RWPE2 (cell line): ENCODE results near the gene CRP.

ENCODE experiments used
- ATAC-seq: fragments of 200-7000 bp; cut with Tn5 transposase; 3 replicates; pipeline ENCODE4 v1.9.1; 2021; ENCODE audit warnings: low read depth
- DNase-seq: peaks from one replicate; pipeline ENCODE4 v3.0.0-alpha.2; 2020; ENCODE audit warnings: low spot score
- H3K27ac ChIP-seq: fragments of 450-650 bp; 2 replicates; pipeline ENCODE4 v1.5.1; 2017; ENCODE audit warnings: mild to moderate bottlenecking; ENCODE audit not compliant: poor library complexity, severe bottlenecking
- H3K27me3 ChIP-seq: fragments of 250-450 bp; sonication (Bioruptor Pico); 2 replicates; pipeline ENCODE4 v1.5.1; 2021; ENCODE audit warnings: mild to moderate bottlenecking, moderate library complexity; ENCODE audit not compliant: insufficient read depth, poor library complexity, severe bottlenecking
- H3K36me3 ChIP-seq: fragments of 250-450 bp; sonication (Bioruptor Pico); 2 replicates; pipeline ENCODE4 v1.5.1; 2020; ENCODE audit warnings: low read depth, mild to moderate bottlenecking, moderate library complexity
- H3K4me1 ChIP-seq: fragments of 250-450 bp; sonication (Bioruptor Pico); 2 replicates; pipeline ENCODE4 v1.5.1; 2021; ENCODE audit warnings: mild to moderate bottlenecking, moderate library complexity; ENCODE audit not compliant: insufficient read depth, poor library complexity, severe bottlenecking
- H3K4me3 ChIP-seq: fragments of 250-450 bp; sonication (Bioruptor Pico); 2 replicates; pipeline ENCODE4 v1.5.1; 2021; ENCODE audit warnings: mild to moderate bottlenecking, moderate library complexity; ENCODE audit not compliant: severe bottlenecking
- H3K9me3 ChIP-seq: fragments of 250-450 bp; sonication (Bioruptor Pico); 2 replicates; pipeline ENCODE4 v1.5.1; 2021; ENCODE audit warnings: mild to moderate bottlenecking, moderate library complexity; ENCODE audit not compliant: severe bottlenecking
- TF ChIP-seq, protein P1 (sequence below): fragments of 450-650 bp; IDR thresholded peaks from one replicate; pipeline ENCODE4 v1.5.1; 2017; ENCODE audit warnings: mild to moderate bottlenecking, moderate library complexity; ENCODE audit not compliant: poor library complexity, severe bottlenecking

The CRP gene

GRCh38 chr1:159715855-159716254 is 1.5 kb upstream of the CRP start:
- no peak for ATAC-seq
- TF ChIP-seq, protein P1, sequence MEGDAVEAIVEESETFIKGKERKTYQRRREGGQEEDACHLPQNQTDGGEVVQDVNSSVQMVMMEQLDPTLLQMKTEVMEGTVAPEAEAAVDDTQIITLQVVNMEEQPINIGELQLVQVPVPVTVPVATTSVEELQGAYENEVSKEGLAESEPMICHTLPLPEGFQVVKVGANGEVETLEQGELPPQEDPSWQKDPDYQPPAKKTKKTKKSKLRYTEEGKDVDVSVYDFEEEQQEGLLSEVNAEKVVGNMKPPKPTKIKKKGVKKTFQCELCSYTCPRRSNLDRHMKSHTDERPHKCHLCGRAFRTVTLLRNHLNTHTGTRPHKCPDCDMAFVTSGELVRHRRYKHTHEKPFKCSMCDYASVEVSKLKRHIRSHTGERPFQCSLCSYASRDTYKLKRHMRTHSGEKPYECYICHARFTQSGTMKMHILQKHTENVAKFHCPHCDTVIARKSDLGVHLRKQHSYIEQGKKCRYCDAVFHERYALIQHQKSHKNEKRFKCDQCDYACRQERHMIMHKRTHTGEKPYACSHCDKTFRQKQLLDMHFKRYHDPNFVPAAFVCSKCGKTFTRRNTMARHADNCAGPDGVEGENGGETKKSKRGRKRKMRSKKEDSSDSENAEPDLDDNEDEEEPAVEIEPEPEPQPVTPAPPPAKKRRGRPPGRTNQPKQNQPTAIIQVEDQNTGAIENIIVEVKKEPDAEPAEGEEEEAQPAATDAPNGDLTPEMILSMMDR = no peak
- Histone ChIP-seq H3K4me3 (no peak overlapping the region), H3K27me3 (no peaks in the 10 kb centered on the region), H3K27ac (no peak overlapping the region), H3K36me3 (no peaks in the 10 kb centered on the region), H3K9me3 (no peaks in the 10 kb centered on the region), H3K4me1 (no peaks in the 10 kb centered on the region)
- DNase-seq = no peak

DNA sequence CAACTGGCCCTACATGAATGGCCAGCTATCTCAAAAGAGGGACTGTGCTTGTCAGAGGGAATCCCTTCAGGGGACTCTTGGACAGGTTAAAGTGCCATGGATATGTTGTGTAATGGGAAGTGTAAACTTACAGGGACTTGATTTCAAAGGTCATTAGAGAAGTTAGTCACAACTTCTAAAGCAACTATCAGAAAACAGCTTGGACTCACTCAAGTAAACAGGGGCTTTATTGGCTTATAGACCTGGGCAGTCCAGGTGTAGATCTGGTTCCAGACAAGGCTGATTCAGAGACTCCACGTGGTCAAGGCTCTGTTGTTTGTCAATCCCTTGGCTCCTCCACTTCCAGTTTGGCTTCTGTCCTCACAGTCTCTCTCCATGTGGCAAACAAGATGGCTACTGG is 2.3 kb downstream of the CRP start:
- no peaks in the 10 kb centered on the region for H3K4me1 ChIP-seq
- H3K27ac ChIP-seq = no peak overlapping the region
- TF ChIP-seq, protein P1 = no peak
- H3K36me3 ChIP-seq = no peaks in the 10 kb centered on the region
- H3K27me3 ChIP-seq = no peaks in the 10 kb centered on the region
- H3K4me3 ChIP-seq = no peak overlapping the region
- DNase-seq = no peak
- no peaks in the 10 kb centered on the region for H3K9me3 ChIP-seq
- no peak for ATAC-seq

DNA sequence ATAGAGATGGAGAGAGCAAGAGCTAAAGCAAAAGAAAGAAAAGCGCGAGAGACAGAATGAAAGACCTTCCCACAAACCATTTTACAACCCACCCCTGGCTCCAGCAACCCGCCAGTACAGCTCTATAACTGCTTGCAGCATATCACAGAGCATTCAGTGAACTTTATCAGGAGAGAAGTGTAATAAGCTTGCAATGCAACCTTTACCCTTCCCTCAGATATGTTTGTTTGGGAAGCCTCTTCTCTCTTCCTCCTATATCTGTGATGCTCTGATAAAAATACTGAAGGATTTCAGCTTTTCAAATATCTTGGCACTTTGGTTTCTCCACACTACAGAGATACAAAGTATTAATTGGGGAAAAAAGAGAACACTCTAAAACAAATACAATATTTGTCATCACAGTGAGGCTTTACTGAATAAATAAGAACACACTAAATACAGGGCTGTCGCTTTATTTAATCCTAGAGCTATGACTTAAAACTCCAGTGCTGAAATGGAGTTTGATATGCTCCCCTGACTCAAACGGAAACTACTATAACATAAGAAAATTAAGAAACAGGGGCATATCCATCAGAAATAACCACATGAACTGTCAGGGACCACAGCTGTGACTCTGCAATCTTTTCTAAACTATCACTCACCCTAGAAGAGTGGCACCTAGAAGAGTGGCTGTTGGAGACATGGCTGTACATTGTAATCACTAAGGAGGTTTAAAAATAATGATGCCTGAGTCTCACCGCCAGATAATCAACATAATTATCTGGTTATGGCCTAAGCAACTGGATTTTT is 6.7 kb downstream of the CRP start:
- Histone ChIP-seq H3K4me1 (no peaks in the 10 kb centered on the region), H3K4me3 (no peak overlapping the region), H3K9me3 (no peaks in the 10 kb centered on the region), H3K27ac (no peak overlapping the region), H3K36me3 (no peaks in the 10 kb centered on the region), H3K27me3 (no peaks in the 10 kb centered on the region)
- TF ChIP-seq, protein P1 = no peak
- ATAC-seq = no peak
- no peak for DNase-seq

DNA sequence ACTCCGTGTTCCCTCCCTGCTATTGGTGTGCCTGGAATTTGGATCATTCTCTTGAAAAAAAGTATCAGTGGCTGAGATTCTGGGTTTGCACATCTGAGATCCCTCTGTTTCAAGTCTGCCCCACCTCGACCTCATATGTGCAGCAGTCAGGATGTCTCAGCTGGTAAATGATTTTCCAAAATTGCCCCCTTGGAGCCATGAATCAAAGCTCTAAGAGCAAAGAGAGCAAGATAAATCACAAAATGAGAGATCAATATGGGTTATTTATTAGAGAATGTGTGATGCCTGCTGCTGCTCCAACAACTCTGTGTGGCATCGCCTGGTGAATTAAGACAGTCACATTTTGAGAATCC is 8.5 kb downstream of the CRP start:
- Histone ChIP-seq H3K27me3 (no peaks in the 10 kb centered on the region), H3K9me3 (no peaks in the 10 kb centered on the region), H3K4me3 (no peak overlapping the region), H3K27ac (no peak overlapping the region), H3K36me3 (no peaks in the 10 kb centered on the region), H3K4me1 (no peaks in the 10 kb centered on the region)
- TF ChIP-seq, protein P1 = no peak
- DNase-seq (no peak), ATAC-seq (no peak)

DNA sequence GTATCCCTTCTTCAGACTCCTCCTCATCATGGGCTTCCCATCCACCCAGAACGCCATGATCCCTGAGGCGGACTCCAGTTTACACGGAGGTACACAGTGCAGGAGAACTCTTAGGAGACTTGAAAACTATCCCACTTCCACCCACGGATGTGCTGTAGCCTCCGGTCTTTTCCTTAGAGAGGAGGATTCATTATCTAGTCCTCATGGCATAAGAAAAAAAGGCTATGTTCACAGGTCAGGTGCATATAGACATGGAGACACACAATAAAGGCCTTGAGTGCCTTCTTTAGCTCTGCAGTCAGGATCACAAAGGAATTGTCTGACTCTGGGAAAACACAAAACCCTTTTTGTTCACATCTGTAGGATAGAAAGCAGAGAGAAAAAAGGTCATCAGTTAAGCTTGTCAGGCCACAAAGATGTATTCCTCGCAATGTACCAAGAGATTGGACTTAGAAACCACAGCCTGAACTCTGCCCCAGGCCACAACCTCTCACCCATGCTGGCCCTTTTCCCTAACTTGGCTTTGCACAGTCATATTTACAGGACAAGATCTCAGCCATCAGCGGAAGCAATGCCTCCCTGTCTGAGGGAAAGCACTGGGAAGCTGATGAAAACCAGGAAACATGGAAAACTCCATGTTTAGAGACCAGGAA is 9.0 kb downstream of the CRP start:
- ATAC-seq = no peak
- TF ChIP-seq, protein P1 = no peak

More for the DNA sequence above, 9.0 kb downstream of the CRP start:
- Histone ChIP-seq H3K27ac (no peak overlapping the region), H3K4me1 (no peaks in the 10 kb centered on the region), H3K4me3 (no peak overlapping the region), H3K36me3 (no peaks in the 10 kb centered on the region), H3K9me3 (no peaks in the 10 kb centered on the region), H3K27me3 (no peaks in the 10 kb centered on the region)
- no peak for DNase-seq
